ENCODE data around the gene ZNF385B.
"Not testable (repeated sequence)": the region's sequence is repeated elsewhere in the genome, so short reads cannot be mapped to it uniquely, and the experiment has no call there.

The ZNF385B gene

GRCh38 chr2:179675435-179675834 lies 186.0 kb downstream of the ZNF385B start:
- no peak for DNase-seq

GRCh38 chr2:179671043-179671981 lies 190.1 kb downstream of the ZNF385B start:
- no peak for DNase-seq

- no peak for DNase-seq
Measured at GRCh38 chr2:179669196-179669595, 192.2 kb downstream of the ZNF385B start.

- DNase-seq, result no peak
Measured at GRCh38 chr2:179664972-179665812, 196.2 kb downstream of the ZNF385B start.

GRCh38 chr2:179661986-179662385 lies 199.4 kb downstream of the ZNF385B start:
- DNase-seq, result no peak

GRCh38 chr2:179657068-179657595 lies 204.3 kb downstream of the ZNF385B start:
- DNase-seq, result no peak

GRCh38 chr2:179655627-179656026 lies 205.8 kb downstream of the ZNF385B start:
- DNase-seq, result no peak

GRCh38 chr2:179654806-179655205 lies 206.6 kb downstream of the ZNF385B start:
- DNase-seq, result no peak

GRCh38 chr2:179652296-179652695 lies 209.1 kb downstream of the ZNF385B start:
- no peak for DNase-seq

GRCh38 chr2:179650420-179650819 lies 211.0 kb downstream of the ZNF385B start:
- no peak for DNase-seq

- DNase-seq, result no peak
Measured at GRCh38 chr2:179646862-179647587, 214.4 kb downstream of the ZNF385B start.

- DNase-seq, result no peak
Measured at GRCh38 chr2:179646173-179646769, 215.1 kb downstream of the ZNF385B start.

- no peak for DNase-seq
Measured at GRCh38 chr2:179645047-179645446, 216.4 kb downstream of the ZNF385B start.

- no peak for DNase-seq
Measured at GRCh38 chr2:179642462-179642861, 218.9 kb downstream of the ZNF385B start.

GRCh38 chr2:179636995-179637394 lies 224.4 kb downstream of the ZNF385B start:
- no peak for DNase-seq

- no peak for DNase-seq
Measured at GRCh38 chr2:179636100-179636980, 225.1 kb downstream of the ZNF385B start.

- not testable (repeated sequence) for DNase-seq
Measured at GRCh38 chr2:179631769-179632385, 229.5 kb downstream of the ZNF385B start.

GRCh38 chr2:179629776-179630175 lies 231.6 kb downstream of the ZNF385B start:
- not testable (repeated sequence) for DNase-seq

- DNase-seq, result no peak
Measured at GRCh38 chr2:179626261-179626660, 235.2 kb downstream of the ZNF385B start.

- no peak for DNase-seq
Measured at GRCh38 chr2:179622635-179623300, 238.6 kb downstream of the ZNF385B start.
